GM21360 (cell line): ENCODE measurements around the gene MESP2.

Experiments
- ATAC-seq: cut with Tn5 transposase; IDR thresholded peaks from one replicate; pipeline ENCODE4 v1.9.1; 2021; ENCODE audit warnings: mild to moderate bottlenecking, moderate library complexity; ENCODE audit not compliant: unreplicated experiment

Gene MESP2

GRCh38 chr15:89755701-89756100 lies 20.4 kb upstream of the MESP2 start:
- ATAC-seq = no peak

GRCh38 chr15:89756897-89757296 lies 19.2 kb upstream of the MESP2 start:
- ATAC-seq = no peak

DNA sequence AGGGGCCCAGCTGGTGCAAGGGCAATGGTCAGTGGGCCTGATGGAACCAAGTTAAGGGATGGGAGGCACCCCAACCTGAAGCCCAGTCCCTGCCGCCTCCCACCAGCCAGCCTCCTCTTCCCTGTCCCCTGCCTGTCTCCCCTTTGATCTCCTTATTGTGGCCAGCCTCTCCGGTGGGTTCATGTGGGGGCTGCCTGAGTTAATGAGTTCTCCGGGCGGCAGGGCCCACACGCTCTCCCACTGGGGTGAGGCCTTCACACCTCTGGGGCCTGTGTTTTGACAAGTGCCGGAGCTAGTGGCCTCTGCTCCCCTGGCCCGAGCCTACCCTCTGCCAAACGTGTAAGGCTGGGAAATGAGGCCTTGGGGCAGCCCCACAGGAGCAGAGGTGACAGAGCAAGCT lies 17.8 kb upstream of the MESP2 start:
- no peak for ATAC-seq

DNA sequence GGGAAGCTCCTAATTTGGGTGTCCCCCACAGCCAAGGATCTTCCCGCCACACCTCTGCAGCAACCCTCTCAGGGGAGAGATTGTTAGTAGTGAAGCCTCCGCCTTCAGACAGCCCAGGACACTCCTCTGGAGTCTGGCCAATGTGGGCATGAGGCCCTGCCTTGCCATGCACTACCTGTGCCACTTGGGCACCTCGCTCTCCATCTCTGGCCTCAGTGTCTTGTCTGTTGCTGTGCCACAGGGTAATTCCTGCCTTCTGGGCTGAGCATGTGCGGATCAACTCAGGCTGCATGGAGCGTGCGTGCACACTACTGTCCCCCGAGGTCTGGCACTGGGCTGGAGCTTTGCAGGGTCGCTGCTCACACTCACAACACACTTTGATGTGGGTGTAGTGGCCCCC lies 17.2 kb upstream of the MESP2 start:
- no peak for ATAC-seq

GRCh38 chr15:89759835-89760234 lies 16.3 kb upstream of the MESP2 start:
- no peak for ATAC-seq

DNA sequence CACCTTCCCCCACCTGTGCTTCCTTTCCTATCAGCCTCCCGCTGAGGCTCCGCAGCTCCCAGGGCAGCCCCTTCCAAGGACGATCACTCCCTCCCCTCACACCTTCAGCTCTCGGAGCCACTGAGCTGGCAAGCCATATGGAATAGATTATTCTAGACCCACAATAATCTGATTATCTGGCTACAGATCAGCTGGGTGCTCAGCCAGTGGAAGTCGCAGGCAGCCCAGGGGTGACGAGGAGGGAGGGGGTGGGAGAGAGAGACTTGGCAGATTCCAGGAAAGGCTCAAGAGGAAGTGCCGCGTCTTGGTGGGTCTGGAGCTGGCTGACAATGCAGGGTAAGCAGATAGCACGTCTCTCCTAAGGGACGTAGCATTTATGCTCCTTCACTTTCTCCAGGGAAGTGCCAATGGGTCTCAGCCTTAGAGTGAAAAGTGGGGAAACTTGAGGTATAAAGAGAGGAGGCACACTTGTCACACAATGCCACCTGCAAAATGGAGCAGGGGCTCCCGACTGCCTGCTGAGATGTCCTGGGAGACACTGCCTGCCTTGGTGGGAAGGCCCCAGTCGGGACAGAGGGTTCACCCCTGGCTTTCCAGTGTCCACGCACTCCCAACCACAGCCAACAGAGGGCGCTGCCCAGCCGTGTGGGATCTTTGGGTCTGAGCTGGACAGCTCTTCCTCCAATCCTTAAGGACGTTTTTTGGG lies 15.7 kb upstream of the MESP2 start:
- no peak for ATAC-seq

DNA sequence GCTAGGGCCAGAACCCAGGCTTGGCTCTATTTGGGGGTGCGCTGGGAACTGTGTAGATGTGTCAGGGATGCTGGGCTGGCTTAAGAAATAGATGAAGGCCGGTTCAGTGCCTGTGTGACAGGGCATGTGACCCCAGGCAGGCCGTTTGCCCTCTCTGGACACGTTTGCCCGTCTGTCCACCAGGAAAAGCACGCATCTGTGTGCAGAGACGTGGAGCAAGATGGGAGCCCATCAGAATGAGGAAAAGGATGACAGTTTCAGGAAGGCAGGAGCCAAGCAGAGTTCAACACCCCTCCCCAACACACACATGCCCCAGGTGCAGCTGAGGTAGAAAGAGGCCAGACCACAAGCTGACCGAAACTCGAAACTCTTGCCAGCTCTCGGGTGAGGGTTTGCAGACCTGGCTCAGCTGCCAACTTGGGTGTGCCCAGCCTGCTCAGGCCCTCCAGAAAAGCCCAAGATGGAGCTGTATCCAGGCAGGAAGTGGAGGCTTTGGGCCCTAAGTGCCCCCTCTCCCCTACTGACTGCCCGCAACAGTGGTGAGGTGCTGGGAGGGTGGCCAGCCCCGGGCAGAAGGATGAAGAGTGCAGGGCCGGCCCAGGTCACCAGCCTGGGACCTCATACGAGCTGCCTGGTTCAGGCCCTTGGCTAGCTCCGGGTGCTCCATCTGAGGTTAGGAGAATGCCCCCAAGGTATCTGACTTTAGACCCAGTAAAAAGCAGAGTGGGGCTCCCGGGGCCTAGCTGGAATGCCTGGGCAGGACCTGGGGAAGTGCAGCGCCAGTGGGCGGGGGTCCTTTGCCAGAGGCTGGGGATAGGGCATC lies 14.9 kb upstream of the MESP2 start:
- no peak for ATAC-seq

DNA sequence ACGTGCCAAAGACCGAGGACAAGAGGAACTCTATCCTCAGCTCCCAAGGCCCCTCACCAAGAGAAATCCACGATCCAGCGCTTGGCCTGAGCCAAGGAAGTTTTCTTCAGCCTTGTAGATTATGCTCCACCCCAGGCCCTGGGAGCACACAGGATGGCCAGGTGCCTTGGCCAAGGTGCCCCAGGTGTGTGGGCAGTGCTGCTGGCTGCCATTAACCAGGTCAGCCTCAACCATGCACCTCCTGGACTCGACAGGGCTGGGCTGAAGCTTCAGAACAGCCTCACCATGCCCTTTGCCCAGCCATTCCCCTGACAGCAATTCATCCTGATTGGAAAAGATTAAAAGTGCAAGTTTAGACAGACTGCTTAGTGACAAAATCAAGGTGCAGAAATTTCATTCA lies 14.2 kb upstream of the MESP2 start:
- no peak for ATAC-seq

GRCh38 chr15:89765694-89766093 lies 10.4 kb upstream of the MESP2 start:
- no peak for ATAC-seq

GRCh38 chr15:89766357-89767311 lies 9.5 kb upstream of the MESP2 start:
- ATAC-seq = no peak

- ATAC-seq = no peak
These were observed 8.7 kb upstream of the MESP2 start for GRCh38 chr15:89767411-89767915.

- ATAC-seq = no peak
These were observed 8.0 kb upstream of the MESP2 start for GRCh38 chr15:89768071-89768500.

- ATAC-seq = no peak
These were observed 6.8 kb upstream of the MESP2 start for GRCh38 chr15:89769366-89769765.

- no peak for ATAC-seq
These were observed 6.1 kb upstream of the MESP2 start for GRCh38 chr15:89770041-89770440.

- ATAC-seq = no peak
These were observed 3.1 kb upstream of the MESP2 start for GRCh38 chr15:89772932-89773583.

GRCh38 chr15:89774492-89774891 lies 1.6 kb upstream of the MESP2 start:
- ATAC-seq = no peak

- ATAC-seq = no peak
These were observed 317 bp upstream of the MESP2 start for GRCh38 chr15:89775815-89776214.

- ATAC-seq = no peak
These were observed 1.1 kb downstream of the MESP2 start for GRCh38 chr15:89777073-89777751.

GRCh38 chr15:89777782-89778380 lies 1.7 kb downstream of the MESP2 start:
- ATAC-seq = no peak

GRCh38 chr15:89778861-89779260 lies 2.7 kb downstream of the MESP2 start:
- ATAC-seq = no peak
